Left renal pelvis (tissue), 4 donors: ENCODE measurements around the gene OR4Q2. TPM values are rescaled to one million over a fixed set of nuclear protein-coding genes. Genes with fewer than 3 reads are reported as not detected.
"Not testable (repeated sequence)": the region's sequence is repeated elsewhere in the genome, so short reads cannot be mapped to it uniquely, and the experiment has no call there.

Experiments used
- DNase-seq, 4 donors: peaks; one replicate each; pipeline ENCODE4 v3.0.0-alpha.2; 2013; ENCODE audit warnings: low read depth in 4 of 4, low spot score in 3 of 4
- polyA plus RNA-seq, 4 donors: library from polyadenylated mRNA; unstranded; fragments of 120-200 nt; gene quantifications; one replicate each; pipeline ENCODE4 v1.2.1, GENCODE V29; 2013; ENCODE audit not compliant: insufficient read length in 4 of 4

OR4Q2 gene
- polyA plus RNA-seq: not detected

GRCh38 chr14:20001863-20002262 is at the start of gene OR4Q2:
TSS of gene OR4Q2 (plus strand) at chr14:20002163.
- DNase-seq: no peak

- not testable (repeated sequence) for DNase-seq
These were observed 32.2 kb upstream of the OR4Q2 start for GRCh38 chr14:19969735-19970134.

DNA sequence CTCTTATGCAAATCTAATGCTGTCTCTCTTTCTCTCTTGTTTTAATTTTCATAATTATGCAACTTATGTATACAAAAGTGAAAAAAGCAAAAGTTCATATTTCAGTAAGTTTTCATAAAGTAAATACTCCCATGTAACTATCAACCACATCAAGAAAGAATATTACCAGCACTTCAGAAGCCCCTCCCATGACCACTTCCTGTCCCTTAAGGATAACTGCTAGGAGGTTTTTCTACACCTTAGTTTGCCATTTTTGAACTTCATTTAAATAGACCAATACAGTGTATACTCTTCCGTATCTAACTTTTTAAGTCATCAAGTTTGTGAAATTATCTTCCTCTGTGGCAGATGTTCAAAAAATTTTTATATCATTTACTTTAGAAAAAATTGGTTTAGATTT is 27.1 kb upstream of the OR4Q2 start:
- no peak for DNase-seq

DNA sequence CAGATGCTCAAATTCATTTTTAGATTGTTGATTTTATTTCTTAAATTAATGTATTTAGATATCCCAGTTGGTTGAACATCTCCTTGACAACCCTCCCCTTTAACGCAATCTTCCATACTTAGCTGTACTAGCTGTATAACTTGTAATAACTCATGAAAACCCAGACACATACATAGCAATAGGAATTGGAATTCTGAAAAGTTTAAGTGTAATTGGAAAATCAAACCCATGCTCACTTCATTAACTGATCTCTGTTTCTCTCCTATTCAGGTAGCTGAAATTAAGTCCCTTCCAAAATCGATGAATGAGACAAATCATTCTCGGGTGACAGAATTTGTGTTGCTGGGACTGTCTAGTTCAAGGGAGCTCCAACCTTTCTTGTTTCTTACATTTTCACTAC is 26.7 kb upstream of the OR4Q2 start, which contains the start of gene OR4K15:
OR4K15 (plus strand) TSS at position 301 of the 400 bp plus-strand sequence; CDS start at position 301, 0 bp downstream.
- no peak for DNase-seq

- no peak for DNase-seq
These were observed 8.5 kb upstream of the OR4Q2 start for GRCh38 chr14:19993438-19993837.

GRCh38 chr14:20002319-20002718 is 356 bp downstream of the OR4Q2 start:
- DNase-seq: no peak

DNA sequence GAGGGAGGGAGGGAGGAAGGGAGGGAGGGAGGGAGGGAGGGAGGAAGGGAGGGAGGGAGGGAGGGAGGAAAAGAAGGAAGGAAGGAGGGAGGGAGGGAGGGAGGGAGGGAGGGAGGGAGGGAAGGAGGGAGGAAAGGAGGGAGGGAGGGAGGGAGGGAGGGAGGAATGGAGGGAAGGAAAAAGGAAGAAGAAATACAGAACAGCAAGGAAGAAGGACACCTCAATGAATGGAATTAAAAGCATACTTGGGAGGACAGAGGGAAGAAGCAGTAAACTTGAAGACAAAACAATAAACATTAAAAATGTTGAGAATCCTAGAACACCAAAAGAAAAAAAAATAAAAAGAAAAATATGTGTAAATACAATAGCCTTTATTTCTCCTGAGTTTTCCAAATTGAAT is 6.2 kb downstream of the OR4Q2 start:
- DNase-seq: no peak

DNA sequence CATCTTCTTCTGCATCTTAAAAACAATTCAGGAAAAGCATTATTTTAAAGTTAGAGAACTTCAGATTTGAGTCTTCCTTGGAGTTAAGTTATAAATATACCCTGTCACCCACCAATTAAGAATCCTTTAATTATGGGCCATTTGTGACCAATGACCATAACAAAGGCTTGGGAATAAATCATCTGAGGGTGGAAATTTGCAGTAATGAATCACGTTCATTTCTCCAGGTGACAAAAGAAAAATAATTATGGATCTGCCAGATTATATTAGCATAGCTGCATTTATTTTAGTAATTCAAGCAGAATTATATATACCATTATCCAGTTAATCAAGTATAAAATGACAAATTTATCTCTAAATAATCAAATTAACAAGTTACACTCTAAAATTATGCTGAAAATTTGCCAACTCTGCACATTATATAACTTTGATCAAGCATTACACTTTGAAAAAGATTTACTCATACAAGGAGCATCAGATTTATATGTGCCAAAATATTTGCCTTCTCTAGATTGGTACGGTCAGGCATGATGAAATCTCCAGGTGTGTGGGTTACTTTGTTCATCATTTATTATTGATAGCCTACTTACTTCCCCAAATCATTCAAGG is 17.4 kb downstream of the OR4Q2 start, which contains the start of gene OR4K14:
OR4K14 (minus strand) TSS at position 51 of the 609 bp plus-strand sequence. CDS start 4,114 bp downstream, outside the sequence.
- no peak for DNase-seq

GRCh38 chr14:20031058-20031457 is 29.1 kb downstream of the OR4Q2 start:
- DNase-seq: no peak

DNA sequence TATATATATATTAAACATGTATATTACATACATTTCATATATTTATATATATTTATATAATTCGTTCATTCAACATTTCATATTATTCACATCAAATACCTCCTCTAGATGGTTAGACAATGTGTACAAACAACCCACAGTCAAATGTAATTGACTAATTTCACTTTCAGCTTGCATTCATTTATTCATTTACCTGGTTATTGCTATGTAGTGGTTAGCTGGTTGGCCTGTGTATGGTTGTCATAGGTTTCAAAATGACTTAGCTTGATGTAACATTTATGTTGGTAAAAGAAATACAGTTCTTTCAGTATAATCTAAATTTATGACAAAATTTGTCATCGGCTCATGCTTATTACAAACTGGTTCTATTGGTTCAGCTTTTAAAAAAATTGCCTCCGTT is 33.5 kb downstream of the OR4Q2 start:
- no peak for DNase-seq

DNA sequence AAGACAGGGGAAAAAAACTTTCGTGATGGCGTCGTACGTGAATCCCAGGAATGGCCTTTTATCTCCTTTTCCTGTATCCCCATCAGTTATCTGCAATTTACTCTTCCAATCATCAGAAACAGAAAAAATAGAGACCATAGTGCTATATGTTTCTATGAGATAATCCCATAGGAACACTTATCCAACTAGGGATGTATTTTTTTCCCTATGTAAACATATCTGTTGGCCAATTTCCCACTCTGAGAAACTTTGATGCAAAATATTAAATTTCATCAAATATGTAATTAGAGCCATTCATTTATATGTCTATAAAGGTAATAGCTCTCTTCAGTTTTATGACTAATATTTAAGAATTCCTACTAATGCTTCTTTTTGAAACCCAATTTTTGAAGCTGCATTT is 34.0 kb downstream of the OR4Q2 start, which contains the start of gene OR4K13:
OR4K13 (minus strand) TSS at position 101 of the 400 bp plus-strand sequence. CDS start 1,280 bp downstream, outside the sequence.
- DNase-seq: no peak

DNA sequence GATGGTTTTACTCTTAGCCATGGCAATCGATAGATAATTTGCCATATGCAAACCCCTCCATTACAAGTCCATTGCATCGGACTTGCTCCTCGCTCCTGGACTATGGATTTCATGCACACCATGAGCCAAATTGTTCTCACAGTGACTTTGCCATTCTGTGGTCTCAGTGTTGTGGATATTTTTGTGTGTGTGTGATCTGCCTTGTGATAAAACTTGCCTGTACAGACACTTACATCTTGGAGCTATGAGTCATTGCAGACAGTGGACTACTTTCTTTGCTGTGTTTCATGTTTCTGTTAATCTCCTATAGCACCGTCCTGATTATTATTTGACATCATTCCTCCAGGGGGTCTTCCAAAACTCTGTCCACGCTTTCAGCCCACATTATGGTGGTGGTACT is 42.3 kb downstream of the OR4Q2 start:
- no peak for DNase-seq

GRCh38 chr14:20048202-20048601 is 46.2 kb downstream of the OR4Q2 start:
- DNase-seq: no peak

Other genes with a start within 250 kb of the OR4Q2 start
- not detected for gene OR4M1, start 228.7 kb upstream of the OR4Q2 start, polyA plus RNA-seq
- not detected for gene OR4N2, start 198.4 kb upstream of the OR4Q2 start, polyA plus RNA-seq
- not detected for gene OR4K2, start 127.0 kb upstream of the OR4Q2 start, polyA plus RNA-seq
- gene OR4K5, start 81.6 kb upstream of the OR4Q2 start, polyA plus RNA-seq: not detected
- gene OR4K1, start 71.2 kb upstream of the OR4Q2 start, polyA plus RNA-seq: not detected
- not detected for gene OR4K15, start 26.6 kb upstream of the OR4Q2 start, polyA plus RNA-seq
- gene OR4K14, start 17.1 kb downstream of the OR4Q2 start, polyA plus RNA-seq: not detected
- under 1 TPM in 1 of 4 donors, not detected in 3; 0.03 TPM for gene OR4K13, start 33.9 kb downstream of the OR4Q2 start, polyA plus RNA-seq
- gene OR4L1, start 57.9 kb downstream of the OR4Q2 start, polyA plus RNA-seq: not detected
- under 1 TPM in 3 of 4 donors, not detected in 1; 0.03 to 0.11 (median 0.04) TPM for gene OR4K17, start 108.6 kb downstream of the OR4Q2 start, polyA plus RNA-seq
- gene OR4N5, start 136.7 kb downstream of the OR4Q2 start, polyA plus RNA-seq: not detected
- gene OR11G2, start 188.7 kb downstream of the OR4Q2 start, polyA plus RNA-seq: under 1 TPM in 1 of 4 donors, not detected in 3; 0.06 TPM
- not detected for gene OR11H6, start 221.5 kb downstream of the OR4Q2 start, polyA plus RNA-seq
- under 1 TPM; 0.45 to 0.75 (median 0.64) TPM for gene OR11H7, start 226.8 kb downstream of the OR4Q2 start, polyA plus RNA-seq
- under 1 TPM in 1 of 4 donors, not detected in 3; 0.09 TPM for gene OR11H4, start 237.1 kb downstream of the OR4Q2 start, polyA plus RNA-seq